Jurkat, Clone E6-1 (cell line): ENCODE data around the gene PARD3.
"Not testable (repeated sequence)": the region's sequence is repeated elsewhere in the genome, so short reads cannot be mapped to it uniquely, and the experiment has no call there.

ENCODE experiments used
- DNase-seq: peaks from one replicate; pipeline ENCODE4 v3.0.0-alpha.2; 2011; ENCODE audit warnings: low read depth, low spot score
- H3K4me3 ChIP-seq: 2 replicates; pipeline ENCODE4 v1.5.1; 2011; ENCODE audit warnings: mild to moderate bottlenecking, low read length, control low read depth, moderate library complexity

Gene PARD3

GRCh38 chr10:34757181-34757580 is 57.9 kb downstream of the PARD3 start:
- not testable (repeated sequence) for H3K4me3 ChIP-seq, DNase-seq

GRCh38 chr10:34756584-34756983 is 58.5 kb downstream of the PARD3 start:
- DNase-seq = no peak
- H3K4me3 ChIP-seq = no peak overlapping the region

GRCh38 chr10:34753014-34753757 is 61.9 kb downstream of the PARD3 start:
- H3K4me3 ChIP-seq = no peak overlapping the region
- no peak for DNase-seq

- no peak for DNase-seq
- no peak overlapping the region for H3K4me3 ChIP-seq
Observed at GRCh38 chr10:34751272-34751671, 63.8 kb downstream of the PARD3 start.

GRCh38 chr10:34750795-34751194 is 64.3 kb downstream of the PARD3 start:
- H3K4me3 ChIP-seq, DNase-seq: not testable (repeated sequence)

- peak; percentile 83 for DNase-seq
- peak overlapping the region; percentile 39 for H3K4me3 ChIP-seq
Observed at GRCh38 chr10:34748767-34749166, 66.3 kb downstream of the PARD3 start.

DNA sequence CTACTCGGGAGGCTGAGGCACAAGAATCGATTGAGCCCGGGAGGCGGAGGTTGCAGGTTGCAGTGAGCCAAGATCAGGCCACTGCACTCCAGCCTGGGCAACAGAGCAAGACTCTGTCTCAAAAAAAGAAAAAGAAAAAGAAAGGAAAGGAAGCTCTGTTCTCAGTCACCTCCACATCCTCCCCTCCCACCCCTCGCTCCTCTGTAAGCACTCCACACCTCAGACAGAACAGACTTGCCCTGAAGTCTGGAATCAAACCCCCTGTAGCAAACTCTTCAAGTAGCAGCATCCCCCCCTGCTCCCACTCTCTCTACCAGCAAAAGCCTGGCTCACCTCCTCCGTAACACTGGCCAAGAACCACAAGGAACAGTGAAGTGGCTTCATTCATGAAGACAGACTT is 66.7 kb downstream of the PARD3 start:
- peak; percentile 51 for DNase-seq
- H3K4me3 ChIP-seq = peak overlapping the region; percentile 39

DNA sequence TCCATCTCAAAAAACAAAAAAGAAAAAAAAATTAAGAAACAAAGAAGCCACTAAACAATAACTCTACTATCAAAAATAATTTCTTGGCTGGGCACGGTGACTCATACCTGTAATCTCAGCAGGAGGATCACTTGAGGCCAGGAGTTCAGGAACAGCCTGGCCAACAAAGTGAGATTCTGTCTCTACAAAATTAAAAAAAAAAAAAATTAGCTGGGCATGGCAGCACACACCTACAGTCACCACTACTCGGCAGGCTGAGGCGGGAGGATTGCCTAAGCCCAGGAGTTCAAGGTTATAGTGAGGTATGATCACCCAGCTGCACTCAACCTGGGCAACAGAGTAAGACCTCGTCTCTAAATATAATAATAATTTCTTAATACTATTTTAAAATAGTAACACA is 69.0 kb downstream of the PARD3 start:
- no peak for DNase-seq
- H3K4me3 ChIP-seq = no peak overlapping the region

GRCh38 chr10:34745244-34745643 is 69.9 kb downstream of the PARD3 start:
- DNase-seq = no peak
- no peak overlapping the region for H3K4me3 ChIP-seq

- no peak for DNase-seq
- no peak overlapping the region for H3K4me3 ChIP-seq
Observed at GRCh38 chr10:34744590-34744989, 70.5 kb downstream of the PARD3 start.

DNA sequence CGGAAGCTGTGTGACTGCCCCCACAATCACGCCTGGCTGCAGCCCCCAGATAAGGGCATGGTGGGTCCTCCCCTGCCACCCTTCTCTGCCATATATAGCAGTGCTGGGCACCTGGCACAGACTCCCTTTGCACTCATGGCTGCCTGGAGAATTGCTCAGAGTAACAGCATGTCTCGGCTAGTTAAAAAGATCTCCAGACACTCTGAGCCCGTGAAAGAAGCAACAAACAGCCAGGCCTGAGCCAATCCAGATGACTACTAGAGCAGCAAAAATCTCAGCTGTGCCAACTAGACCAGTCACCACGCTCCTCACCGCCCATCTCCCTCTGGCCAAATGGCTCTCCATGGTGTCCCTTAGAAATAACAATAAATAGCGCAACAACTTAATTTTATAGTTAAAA is 71.3 kb downstream of the PARD3 start:
- no peak overlapping the region for H3K4me3 ChIP-seq
- DNase-seq = no peak

GRCh38 chr10:34742456-34742855 is 72.6 kb downstream of the PARD3 start:
- no peak overlapping the region for H3K4me3 ChIP-seq
- DNase-seq = peak; percentile 57

- DNase-seq, H3K4me3 ChIP-seq: not testable (repeated sequence)
Observed at GRCh38 chr10:34741087-34741486, 74.0 kb downstream of the PARD3 start.

DNA sequence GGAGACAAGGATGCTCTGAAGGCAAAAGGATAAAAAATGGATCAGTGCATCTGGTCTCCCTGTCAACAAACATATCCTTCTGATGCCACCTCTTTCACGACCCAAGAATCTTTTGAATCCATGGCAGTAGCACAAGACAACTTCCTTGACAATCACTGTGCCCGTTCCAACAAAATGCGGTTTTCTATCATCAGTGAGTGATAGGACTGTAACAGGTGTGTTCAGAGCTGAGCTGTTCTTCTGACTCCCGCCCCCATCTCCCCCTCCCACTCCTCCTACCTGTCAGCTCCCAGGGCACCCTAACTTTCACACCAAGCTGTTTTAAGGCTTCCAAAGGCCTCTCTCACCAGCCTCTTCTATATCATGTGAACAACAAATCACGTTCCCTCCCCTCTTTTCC is 74.8 kb downstream of the PARD3 start:
- DNase-seq = no peak
- peak overlapping the region; percentile 18 for H3K4me3 ChIP-seq

DNA sequence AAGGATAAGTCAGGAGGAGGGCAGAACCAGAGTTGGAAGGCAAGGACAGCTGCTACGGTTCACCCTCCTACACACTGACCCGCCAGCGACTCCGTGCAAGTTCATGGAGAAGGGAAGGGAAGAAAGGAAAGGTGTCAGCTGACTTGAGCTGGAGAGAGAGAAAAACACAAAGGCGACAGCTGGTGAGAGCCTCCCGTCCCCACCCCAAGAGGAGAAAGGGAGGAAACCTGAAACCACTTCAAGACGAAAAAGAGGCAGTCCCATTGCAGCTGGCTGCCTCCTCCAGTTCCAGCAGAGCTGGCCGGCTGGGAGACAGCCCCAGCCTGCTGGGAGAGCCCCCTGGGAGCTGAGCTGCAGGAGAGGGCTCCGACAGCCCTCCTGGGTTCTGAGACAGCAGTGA is 75.2 kb downstream of the PARD3 start:
- peak; percentile 70 for DNase-seq
- H3K4me3 ChIP-seq = peak overlapping the region; percentile 18

DNA sequence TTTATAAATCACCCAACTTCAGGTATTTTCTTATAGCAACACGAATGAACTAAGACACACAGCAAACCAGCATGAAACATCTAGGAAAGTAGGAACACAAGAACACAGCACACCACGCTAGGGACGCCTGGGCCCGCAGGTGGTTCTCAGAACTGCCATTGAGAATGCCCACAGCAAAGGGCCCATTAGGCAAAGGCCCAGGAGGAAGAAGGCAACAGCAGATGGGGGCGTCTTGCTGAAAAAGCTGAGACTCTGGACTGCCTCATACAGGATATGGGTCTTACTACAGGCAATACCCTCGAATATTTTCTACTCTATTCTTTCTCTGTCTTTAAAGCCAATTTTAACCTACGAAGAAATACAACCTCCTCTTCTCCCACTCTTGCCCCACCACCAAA is 77.3 kb downstream of the PARD3 start:
- DNase-seq = peak; percentile 55
- H3K4me3 ChIP-seq = peak overlapping the region; percentile 5; the same call in 1 of the 2 replicates

- peak overlapping the region; percentile 5; the same call in 1 of the 2 replicates for H3K4me3 ChIP-seq
- DNase-seq = peak; percentile 53
Observed at GRCh38 chr10:34736976-34737771, 77.9 kb downstream of the PARD3 start.

DNA sequence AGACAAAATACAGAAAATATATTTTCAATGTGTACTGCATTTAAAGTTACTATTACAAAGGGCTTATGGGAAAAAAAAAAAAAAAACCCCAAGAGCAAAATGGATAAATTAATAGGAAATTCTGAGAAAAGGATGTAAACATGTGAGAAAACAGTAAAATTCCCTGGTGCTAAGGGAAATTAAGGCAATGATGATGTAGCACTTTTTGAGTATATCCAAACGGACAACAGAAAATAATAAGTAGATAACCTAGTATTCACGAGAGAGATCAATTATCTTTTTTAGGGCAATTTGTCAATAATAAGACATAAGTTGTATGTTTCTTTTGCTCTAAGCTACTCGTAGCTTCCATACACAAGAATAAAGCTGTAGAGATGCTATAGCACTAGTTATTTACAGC is 80.2 kb downstream of the PARD3 start:
- DNase-seq = no peak
- H3K4me3 ChIP-seq = no peak overlapping the region

- peak; percentile 57 for DNase-seq
- H3K4me3 ChIP-seq = no peak overlapping the region
Observed at GRCh38 chr10:34732926-34733325, 82.2 kb downstream of the PARD3 start.

DNA sequence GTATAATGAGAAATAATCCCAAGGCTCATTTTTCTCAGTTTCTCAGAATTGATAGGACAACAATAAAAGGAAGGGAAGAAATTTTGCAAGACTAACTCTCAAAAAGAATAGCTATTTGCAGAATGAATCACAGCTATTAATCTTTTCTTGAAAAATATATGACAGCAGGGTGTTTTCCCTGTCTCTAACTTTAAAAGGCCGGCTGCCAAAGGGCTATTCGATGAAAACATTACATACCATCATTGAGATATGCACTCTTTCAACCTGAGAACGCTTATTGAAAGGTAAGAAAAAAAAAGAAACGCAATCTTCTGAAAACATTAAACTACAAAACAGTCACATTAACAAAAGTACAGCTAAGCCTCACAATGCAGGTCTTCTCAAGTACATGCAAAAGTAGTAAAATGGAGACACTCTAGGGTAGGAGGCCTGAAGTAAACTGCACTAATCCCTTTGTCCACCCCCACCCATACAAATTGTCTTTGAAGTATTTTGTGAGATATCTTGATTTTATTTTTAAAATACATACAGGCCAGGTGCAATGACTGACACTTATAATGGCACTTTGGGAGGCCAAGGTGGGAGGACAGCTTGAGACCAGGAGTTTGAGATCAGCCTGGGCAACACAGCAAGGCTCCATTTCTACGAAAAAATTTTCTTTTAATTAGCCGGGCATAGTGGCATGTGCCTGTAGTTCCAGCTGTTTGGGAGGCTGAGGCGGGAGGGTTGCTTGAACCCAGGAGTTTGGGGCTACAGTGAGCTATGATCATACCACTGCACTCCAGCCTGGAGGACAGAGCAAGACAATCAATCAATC is 83.0 kb downstream of the PARD3 start:
- DNase-seq = no peak
- no peak overlapping the region for H3K4me3 ChIP-seq
